HCEC 1CT (cell line): ENCODE measurements around the gene TVP23C.

Experiments
- DNase-seq: peaks from one replicate; pipeline ENCODE4 v3.0.0-alpha.2; 2017

TVP23C gene

DNA sequence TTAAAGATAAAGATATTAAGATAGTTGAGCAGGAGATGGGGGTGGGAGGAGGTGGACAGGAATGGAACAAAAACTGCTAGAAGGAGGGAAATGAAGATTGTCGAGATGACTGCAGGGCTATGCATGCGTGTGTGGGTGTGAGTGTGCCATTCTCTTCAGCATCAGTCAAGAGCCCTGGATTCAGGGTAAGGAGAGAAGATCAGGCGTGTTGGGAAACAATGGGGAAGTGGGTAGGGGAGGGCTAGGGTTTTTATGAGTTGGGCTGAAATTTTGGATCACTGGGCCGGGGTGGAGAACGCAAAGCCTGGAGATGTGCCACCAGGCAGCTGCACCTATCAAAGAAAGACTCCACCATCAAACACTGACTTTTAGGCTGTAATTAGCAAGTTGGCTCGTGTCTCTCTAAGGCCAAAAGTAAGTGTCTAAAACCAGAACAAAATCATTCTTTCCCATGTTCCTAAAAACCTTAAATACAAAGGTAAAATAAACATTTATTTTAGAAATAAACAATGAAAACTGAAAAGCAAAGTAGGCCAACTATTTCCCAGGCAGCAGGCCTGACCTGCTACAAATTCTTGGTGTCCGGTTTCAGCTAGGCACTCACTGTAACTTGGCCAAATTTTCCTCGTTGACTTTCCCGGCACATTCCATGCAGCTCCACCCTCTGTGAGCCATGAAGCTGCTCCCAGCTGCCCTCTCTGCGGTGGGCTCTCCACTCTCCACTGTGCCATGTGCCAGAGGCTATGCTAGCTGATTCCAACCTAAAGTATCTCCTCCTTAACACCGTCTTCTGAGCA, 100.1 kb downstream of the TVP23C start:
- DNase-seq = peak; percentile 79

GRCh38 chr17:15457723-15458094, 105.6 kb downstream of the TVP23C start:
- no peak for DNase-seq

DNA sequence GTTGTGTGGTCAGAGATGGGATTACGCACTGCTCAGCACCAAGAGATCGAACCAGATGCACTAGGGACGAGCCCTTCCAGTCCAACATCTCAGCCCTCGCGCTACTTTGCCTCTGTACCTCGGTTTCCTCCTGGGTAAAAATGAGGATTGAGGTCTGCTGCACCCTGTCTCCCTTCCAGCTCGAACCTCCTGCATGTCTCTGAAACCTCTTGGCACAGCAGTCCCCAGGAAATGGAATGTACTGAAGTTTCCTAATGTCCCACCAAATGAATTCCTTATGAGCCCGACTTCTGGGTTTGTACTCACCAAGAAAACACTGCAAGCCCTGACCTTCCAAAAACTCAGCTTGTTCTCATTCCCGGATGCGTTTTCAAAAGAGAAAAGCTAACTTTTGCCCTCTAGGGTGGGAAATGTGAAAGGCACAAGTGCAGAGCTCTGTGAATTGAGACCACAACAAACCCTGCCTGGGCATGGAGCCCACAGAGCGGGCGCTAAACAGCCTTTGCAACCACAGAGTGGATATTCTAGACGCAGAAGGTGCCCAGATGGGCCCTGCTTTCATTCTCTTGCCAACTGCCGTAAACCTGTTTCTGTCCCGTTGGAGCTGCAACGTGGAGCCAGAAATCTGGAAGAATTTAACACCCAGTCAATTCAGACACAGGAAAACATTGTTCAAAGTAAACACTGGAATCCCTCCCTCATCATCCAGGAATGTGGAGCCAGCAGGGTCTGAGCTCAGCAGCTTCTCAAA, 106.1 kb downstream of the TVP23C start:
- peak; percentile 54 for DNase-seq

DNA sequence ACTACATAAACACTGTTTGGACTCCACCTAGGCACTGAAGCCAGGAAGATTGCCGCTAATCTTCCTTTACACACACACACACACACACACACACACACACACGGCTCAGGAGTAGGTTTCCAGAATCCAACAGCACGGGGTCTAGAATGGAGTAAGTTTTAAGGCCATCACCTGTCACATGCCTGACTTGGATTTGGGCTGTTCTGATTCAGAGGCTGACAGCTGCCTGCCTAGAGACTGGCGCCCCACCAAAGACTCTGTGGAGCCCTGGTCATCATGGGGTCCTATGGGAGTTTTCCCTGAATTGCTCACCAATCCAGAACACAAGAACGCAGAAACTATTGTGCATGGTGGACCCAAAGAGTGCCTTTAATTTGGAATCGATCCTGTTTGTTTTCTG, 106.8 kb downstream of the TVP23C start:
- no peak for DNase-seq

DNA sequence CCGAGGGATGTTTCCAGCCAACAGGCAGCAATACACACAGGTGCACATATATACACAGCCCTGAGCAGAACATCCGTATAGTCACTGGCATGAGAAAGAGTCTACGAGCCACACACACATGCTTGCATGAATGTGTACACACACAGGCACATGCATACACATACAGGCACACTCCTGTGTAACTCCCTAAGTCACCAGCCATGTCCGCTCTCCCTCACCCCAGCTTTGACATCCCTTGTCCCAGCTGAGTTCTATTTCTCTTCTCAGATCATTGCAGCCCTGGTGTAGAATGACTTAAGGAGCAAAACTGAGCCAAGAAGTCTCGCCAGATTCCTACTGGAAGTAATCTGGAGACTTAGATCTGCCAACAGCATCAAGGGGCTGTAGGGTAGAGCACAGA, 108.9 kb downstream of the TVP23C start:
- DNase-seq = no peak

DNA sequence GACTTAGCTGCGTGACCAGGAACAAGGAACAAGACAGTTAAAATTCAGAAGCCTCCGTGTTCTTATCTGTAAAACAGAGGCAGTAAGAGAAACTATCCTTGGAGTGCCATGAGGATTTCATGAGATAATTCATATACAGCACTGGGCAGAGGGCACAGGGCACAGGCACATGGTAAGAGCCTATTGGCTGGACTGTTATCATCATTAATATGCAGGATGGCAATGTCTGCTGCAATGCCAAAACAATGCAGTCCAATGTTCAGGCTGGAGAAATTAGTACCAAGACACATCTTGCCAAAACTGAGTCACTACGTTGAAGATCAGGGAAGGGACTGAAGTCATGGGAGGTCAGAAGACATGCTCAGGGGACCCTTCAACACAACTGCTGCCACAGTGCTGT, 109.5 kb downstream of the TVP23C start:
- DNase-seq = no peak

GRCh38 chr17:15453246-15453645, 110.0 kb downstream of the TVP23C start:
- no peak for DNase-seq

GRCh38 chr17:15452746-15453145, 110.5 kb downstream of the TVP23C start:
- DNase-seq = no peak
